Measurements from ENCODE around the gene IL12RB1.

IL12RB1 gene

DNA sequence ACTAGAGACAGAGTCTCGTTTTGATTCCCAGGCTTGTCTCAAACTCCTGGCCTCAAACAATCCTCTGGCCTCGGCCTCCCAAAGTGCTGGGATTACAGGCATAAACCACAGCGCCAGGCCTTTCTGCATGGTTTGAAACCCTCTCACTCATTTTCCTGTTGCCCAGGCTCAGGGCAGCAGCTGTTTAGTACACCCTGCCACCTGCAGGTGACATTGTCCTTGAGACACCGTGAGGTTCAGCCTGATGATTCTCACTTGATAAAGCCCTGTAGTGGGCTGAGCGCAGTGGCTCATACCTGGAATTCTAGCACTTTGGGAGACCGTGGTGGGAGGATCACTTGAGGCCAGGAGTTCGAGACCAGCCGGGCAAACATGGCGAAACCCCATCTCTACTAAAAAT is 12.5 kb downstream of the IL12RB1 start:
- TF ChIP-seq, protein P1, sequence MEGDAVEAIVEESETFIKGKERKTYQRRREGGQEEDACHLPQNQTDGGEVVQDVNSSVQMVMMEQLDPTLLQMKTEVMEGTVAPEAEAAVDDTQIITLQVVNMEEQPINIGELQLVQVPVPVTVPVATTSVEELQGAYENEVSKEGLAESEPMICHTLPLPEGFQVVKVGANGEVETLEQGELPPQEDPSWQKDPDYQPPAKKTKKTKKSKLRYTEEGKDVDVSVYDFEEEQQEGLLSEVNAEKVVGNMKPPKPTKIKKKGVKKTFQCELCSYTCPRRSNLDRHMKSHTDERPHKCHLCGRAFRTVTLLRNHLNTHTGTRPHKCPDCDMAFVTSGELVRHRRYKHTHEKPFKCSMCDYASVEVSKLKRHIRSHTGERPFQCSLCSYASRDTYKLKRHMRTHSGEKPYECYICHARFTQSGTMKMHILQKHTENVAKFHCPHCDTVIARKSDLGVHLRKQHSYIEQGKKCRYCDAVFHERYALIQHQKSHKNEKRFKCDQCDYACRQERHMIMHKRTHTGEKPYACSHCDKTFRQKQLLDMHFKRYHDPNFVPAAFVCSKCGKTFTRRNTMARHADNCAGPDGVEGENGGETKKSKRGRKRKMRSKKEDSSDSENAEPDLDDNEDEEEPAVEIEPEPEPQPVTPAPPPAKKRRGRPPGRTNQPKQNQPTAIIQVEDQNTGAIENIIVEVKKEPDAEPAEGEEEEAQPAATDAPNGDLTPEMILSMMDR (IDR thresholded peaks at IDR 0.05; ENCODE audit: borderline replicate concordance, control extremely low read depth, extremely low read depth, insufficient read depth, missing control alignments), result no peak
- no peak for DNase-seq (ENCODE audit: low spot score)
- in situ Hi-C loops (cut with MboI; ENCODE audit: low sequenced_read_pairs, unreplicated experiment), result loop anchor here (25.0 kb wide), 1 partner anchor 137 kb away; the partner anchor contains the start of gene CCDC124

DNA sequence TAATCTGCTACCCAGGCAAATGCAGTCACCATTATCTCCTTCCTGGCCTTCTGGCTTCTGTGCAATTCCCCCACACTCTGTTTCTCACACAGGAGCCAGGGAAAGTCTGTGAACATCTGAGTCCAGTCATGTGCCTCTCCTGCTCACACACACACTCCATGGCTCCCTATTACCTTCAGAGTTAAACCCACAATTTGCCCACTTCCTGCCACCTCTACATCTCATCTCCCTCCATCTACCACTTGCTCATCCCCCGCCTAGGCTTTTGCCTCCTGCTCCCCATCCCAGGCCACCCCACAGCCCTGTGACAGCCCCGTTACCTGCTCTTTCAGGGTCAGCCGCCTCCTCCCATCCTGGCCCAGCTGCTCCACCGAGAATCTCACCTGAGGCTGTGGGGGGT is 13.5 kb downstream of the IL12RB1 start:
- in situ Hi-C loops (cut with MboI; ENCODE audit: low sequenced_read_pairs, unreplicated experiment), result loop anchor here (25.0 kb wide), 1 partner anchor 136 kb away; the partner anchor contains the start of gene CCDC124
- TF ChIP-seq, protein P1 (IDR thresholded peaks at IDR 0.05; ENCODE audit: borderline replicate concordance, control extremely low read depth, extremely low read depth, insufficient read depth, missing control alignments), result no peak
- peak; percentile 17 for DNase-seq (ENCODE audit: low spot score)

DNA sequence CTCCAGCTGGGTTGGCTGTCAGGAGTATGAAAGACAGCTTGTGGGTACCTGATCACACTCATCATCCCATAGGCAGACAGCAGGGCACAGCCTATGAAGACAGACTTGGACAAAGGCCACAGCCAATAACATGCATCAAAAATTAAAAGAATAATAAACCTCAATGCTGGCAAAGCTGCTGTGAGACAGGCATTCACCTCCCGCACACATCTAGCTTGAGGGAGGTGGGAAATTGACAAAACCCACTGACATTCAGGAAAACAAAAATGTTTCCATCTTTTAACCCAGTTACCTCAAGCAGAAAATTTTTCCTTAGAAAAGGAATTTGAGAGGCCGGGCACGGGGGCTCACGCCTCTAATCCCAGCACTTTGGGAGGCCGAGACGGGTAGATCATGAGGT is 14.4 kb downstream of the IL12RB1 start:
- in situ Hi-C loops (cut with MboI; ENCODE audit: low sequenced_read_pairs, unreplicated experiment), result loop anchor here (25.0 kb wide), 1 partner anchor 135 kb away; the partner anchor contains the start of gene CCDC124
- no peak for DNase-seq (ENCODE audit: low spot score)
- TF ChIP-seq, protein P1 (IDR thresholded peaks at IDR 0.05; ENCODE audit: borderline replicate concordance, control extremely low read depth, extremely low read depth, insufficient read depth, missing control alignments), result no peak

DNA sequence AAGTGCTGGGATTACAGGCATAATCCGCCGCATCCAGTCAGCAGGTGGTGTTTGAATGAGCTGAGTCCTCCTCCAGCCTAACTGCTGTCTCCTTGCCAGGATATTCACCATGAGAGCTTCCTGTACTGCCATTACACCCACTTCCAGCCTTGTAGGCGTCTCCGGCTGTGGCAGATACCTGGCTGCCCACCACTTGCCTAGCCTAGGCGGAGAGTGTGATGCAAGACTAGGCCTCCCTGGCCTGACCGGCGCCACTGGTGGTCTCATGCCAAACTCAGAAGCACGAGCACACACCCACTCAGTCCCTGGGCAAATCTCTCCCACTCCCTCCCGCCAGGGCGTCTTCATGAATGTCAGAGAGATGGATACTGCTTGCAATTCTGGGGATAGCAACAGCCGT is 16.6 kb downstream of the IL12RB1 start:
- in situ Hi-C loops (cut with MboI; ENCODE audit: low sequenced_read_pairs, unreplicated experiment), result loop anchor here (25.0 kb wide), 1 partner anchor 133 kb away; the partner anchor contains the start of gene CCDC124
- TF ChIP-seq, protein P1 (IDR thresholded peaks at IDR 0.05; ENCODE audit: borderline replicate concordance, control extremely low read depth, extremely low read depth, insufficient read depth, missing control alignments), result no peak
- DNase-seq (ENCODE audit: low spot score), result peak; percentile 18

DNA sequence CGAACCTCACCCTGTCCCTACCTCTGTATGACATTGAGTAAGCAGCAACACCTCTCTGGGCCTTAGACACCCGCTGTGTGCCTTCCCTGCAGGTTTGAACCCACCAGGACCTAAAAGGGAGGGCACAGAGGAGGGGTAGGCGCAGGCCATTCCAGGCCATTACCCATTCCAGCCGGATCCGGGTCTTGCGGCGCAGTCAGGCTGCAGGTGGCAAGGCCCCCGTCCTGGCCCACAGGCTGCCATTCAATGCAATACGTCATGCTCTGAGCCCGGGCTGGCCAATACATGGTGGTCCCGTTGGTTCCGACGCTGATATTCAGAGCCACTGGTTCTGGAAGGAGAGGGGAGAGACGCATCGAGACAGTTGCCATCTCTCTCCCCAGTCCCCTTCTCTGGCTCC is 17.4 kb downstream of the IL12RB1 start:
- DNase-seq (ENCODE audit: low spot score), result no peak
- TF ChIP-seq, protein P1 (IDR thresholded peaks at IDR 0.05; ENCODE audit: borderline replicate concordance, control extremely low read depth, extremely low read depth, insufficient read depth, missing control alignments), result no peak
- in situ Hi-C loops (cut with MboI; ENCODE audit: low sequenced_read_pairs, unreplicated experiment), result loop anchor here (25.0 kb wide), 1 partner anchor 132 kb away; the partner anchor contains the start of gene CCDC124

DNA sequence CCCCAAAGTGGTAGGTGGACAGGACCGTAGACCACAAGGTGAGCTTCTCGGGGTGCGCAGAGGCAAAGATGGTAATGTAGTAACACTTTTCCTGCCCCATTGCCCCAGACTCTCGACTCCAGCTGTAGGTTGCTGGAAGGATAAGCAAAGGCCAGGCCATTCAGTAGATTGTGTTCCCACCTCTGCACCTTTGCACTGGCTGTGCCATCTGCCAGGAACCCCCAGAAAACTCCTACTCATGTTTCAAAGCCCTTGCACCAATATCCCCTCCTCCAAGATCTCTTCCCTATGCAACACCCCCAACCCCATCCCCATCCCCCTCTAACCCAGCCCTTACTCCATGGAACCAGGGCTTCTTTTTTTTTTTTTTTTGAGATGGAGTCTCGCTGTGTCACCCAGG is 18.3 kb downstream of the IL12RB1 start:
- DNase-seq (ENCODE audit: low spot score), result no peak
- TF ChIP-seq, protein P1 (IDR thresholded peaks at IDR 0.05; ENCODE audit: borderline replicate concordance, control extremely low read depth, extremely low read depth, insufficient read depth, missing control alignments), result no peak
- in situ Hi-C loops (cut with MboI; ENCODE audit: low sequenced_read_pairs, unreplicated experiment), result loop anchor here (25.0 kb wide), 1 partner anchor 131 kb away; the partner anchor contains the start of gene CCDC124
